Gastrocnemius medialis (tissue), 4 donors: ENCODE data around the gene SLC1A2. TPM values are rescaled to one million over a fixed set of nuclear protein-coding genes. Genes with fewer than 3 reads are reported as not detected.

ENCODE experiments used
- ATAC-seq, 2 donors: fragments of 150-250 bp; one replicate each; pipeline ENCODE4 v1.9.1; 2016
- DNase-seq, 2 donors: peaks; one replicate each; pipeline ENCODE4 v3.0.0-alpha.2; 2019
- H3K27ac ChIP-seq, 4 donors: fragments of 200-600 bp; sonication (generic); 1 replicate in 1 of 4; 2 replicates in 3 of 4; pipeline ENCODE4 v1.5.1; 2016 to 2018; ENCODE audit warnings: mild to moderate bottlenecking in 2 of 4, moderate library complexity in 1 of 4
- H3K27me3 ChIP-seq, 3 donors: fragments of 200-600 bp; sonication (generic) in 2 of 3; 1 replicate in 1 of 3; 2 replicates in 2 of 3; pipeline versions ENCODE4 v1.5.1 to v1.6.0; 2016 to 2019; ENCODE audit warnings: mild to moderate bottlenecking in 1 of 3, moderate library complexity in 1 of 3
- H3K36me3 ChIP-seq, 2 donors: fragments of 200-600 bp; sonication (generic) in 1 of 2; one replicate each; pipeline ENCODE4 v1.5.1; 2017 to 2018
- H3K4me1 ChIP-seq, 2 donors: fragments of 200-600 bp; sonication (generic) in 1 of 2; one replicate each; pipeline ENCODE4 v1.5.1; 2016 to 2017; ENCODE audit warnings: mild to moderate bottlenecking in 2 of 2
- H3K4me3 ChIP-seq, 4 donors: fragments of 200-600 bp; sonication (generic) in 3 of 4; 1 replicate in 1 of 4; 2 replicates in 3 of 4; pipeline ENCODE4 v1.5.1; 2016 to 2019; ENCODE audit warnings: mild to moderate bottlenecking in 2 of 4
- H3K9me3 ChIP-seq, 3 donors: fragments of 200-600 bp; sonication (generic) in 2 of 3; 1 replicate in 1 of 3; 2 replicates in 2 of 3; pipeline ENCODE4 v1.5.1; 2016 to 2019
- POLR2A ChIP-seq, 2 donors: fragments of 450-650 bp; IDR thresholded peaks; one replicate each; pipeline ENCODE4 v1.6.1; 2017; ENCODE audit warnings: antibody characterized with exemption in 2 of 2, mild to moderate bottlenecking in 2 of 2, moderate library complexity in 2 of 2
- in situ Hi-C, 4 donors: fragments of 200-750 bp; cut with MboI; loops; one replicate each; pipeline versions ENCODE4 v1.15.0 to v1.8.0; 2017; ENCODE audit warnings: low sequenced_read_pairs in 4 of 4
- intact Hi-C: fragments of 100-400 bp; cut with DNase I; formaldehyde crosslinking; loops from one replicate; pipeline ENCODE4 v1.15.1; 2023; ENCODE audit warnings: low total_unique reads
- total RNA-seq, 4 donors: library from RNA; depleted of rRNA; stranded (reverse); fragments of >200 nt; gene quantifications; one replicate each; pipeline versions ENCODE4 v1.1.0 to v1.2.3, GENCODE V29; 2016
- TF ChIP-seq, protein P1 (sequence below), 5 experiments: fragments of 450-650 bp in 3 of 5; fragments of 200-600 bp in 2 of 5; sonication (generic) in 2 of 5; IDR thresholded peaks in 4 of 5; conservative IDR thresholded peaks in 1 of 5; 1 replicate in 4 of 5; 2 replicates in 1 of 5; pipeline ENCODE4 v1.5.1; 2016 to 2019; ENCODE audit warnings: antibody characterized with exemption in 5 of 5, mild to moderate bottlenecking in 3 of 5, moderate library complexity in 3 of 5

The SLC1A2 gene
- total RNA-seq, 4 donors from 2014 or later = 0.15 to 1.1 (median 0.52) TPM

DNA sequence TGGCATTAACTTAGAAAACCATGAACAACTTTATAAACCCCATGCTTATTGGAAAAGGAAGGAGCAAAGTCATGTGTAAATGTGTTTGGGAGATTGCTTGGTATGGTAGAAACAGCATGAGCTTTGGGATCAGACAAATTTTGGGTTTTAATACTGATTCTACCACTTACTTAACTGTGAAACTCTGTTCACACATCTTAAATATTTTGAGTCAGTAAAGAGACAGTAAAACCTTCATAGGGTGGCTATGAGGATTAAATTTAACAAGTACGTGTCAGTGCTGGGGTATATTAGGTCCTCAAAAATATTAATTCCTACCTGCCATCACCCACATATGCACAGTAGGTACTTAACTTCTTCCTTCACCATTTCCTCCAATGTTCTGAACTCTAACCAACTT is 183.9 kb downstream of the SLC1A2 start:
- intact Hi-C loops (loop anchor here (5.0 to 10.0 kb wide), 2 partner anchors 157 to 241 kb away; no protein-coding TSS in a partner anchor), in situ Hi-C loops (loop anchor here in 3 of 4 donors (5.0 to 25.0 kb wide), 3 partner anchors 311 to 648 kb away; no protein-coding TSS in a partner anchor)
- H3K27ac ChIP-seq = no peak overlapping the region
- ATAC-seq (no peak), DNase-seq (no peak)
- no peaks in the 10 kb centered on the region for H3K27me3 ChIP-seq
- H3K9me3 ChIP-seq = no peaks in the 10 kb centered on the region
- H3K36me3 ChIP-seq = no peaks in the 10 kb centered on the region
- H3K4me1 ChIP-seq = peaks cover 0 to 3% of the 10 kb centered on the region in 2 donors
- TF ChIP-seq, protein P1, sequence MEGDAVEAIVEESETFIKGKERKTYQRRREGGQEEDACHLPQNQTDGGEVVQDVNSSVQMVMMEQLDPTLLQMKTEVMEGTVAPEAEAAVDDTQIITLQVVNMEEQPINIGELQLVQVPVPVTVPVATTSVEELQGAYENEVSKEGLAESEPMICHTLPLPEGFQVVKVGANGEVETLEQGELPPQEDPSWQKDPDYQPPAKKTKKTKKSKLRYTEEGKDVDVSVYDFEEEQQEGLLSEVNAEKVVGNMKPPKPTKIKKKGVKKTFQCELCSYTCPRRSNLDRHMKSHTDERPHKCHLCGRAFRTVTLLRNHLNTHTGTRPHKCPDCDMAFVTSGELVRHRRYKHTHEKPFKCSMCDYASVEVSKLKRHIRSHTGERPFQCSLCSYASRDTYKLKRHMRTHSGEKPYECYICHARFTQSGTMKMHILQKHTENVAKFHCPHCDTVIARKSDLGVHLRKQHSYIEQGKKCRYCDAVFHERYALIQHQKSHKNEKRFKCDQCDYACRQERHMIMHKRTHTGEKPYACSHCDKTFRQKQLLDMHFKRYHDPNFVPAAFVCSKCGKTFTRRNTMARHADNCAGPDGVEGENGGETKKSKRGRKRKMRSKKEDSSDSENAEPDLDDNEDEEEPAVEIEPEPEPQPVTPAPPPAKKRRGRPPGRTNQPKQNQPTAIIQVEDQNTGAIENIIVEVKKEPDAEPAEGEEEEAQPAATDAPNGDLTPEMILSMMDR (IDR thresholded peaks at IDR 0.05 in 4 of 5, conservative IDR thresholded peaks at IDR 0.05 in 1 of 5) = no peak
- TF ChIP-seq POLR2A (IDR thresholded peaks at IDR 0.05) = no peak
- H3K4me3 ChIP-seq = no peak overlapping the region

DNA sequence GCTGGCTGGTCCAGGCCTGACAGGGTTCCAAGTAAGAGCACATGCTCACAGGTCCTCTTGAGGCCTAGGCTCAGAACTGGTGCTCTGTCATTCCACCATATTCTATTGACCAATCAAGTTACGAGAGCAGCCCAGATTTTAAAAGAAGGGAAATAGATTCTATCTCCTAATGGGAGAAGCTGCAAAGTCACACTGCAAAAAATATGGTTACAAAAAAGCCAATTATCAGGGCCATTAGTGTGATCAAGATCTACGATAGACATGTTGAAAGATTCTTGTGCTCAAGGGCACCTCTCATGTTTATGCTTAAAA is 184.2 kb downstream of the SLC1A2 start:
- intact Hi-C loops = loop anchor here (5.0 to 10.0 kb wide), 2 partner anchors 157 to 240 kb away; no protein-coding TSS in a partner anchor
- Histone ChIP-seq H3K27me3 (no peaks in the 10 kb centered on the region), H3K4me1 (peaks cover 0 to 3% of the 10 kb centered on the region in 2 donors), H3K9me3 (no peaks in the 10 kb centered on the region), H3K27ac (no peak overlapping the region), H3K36me3 (no peaks in the 10 kb centered on the region), H3K4me3 (no peak overlapping the region)
- DNase-seq (no peak), ATAC-seq (no peak)
- no peak for TF ChIP-seq POLR2A (IDR thresholded peaks at IDR 0.05)
- TF ChIP-seq, protein P1 (IDR thresholded peaks at IDR 0.05 in 4 of 5, conservative IDR thresholded peaks at IDR 0.05 in 1 of 5) = no peak
- in situ Hi-C loops = loop anchor here in 3 of 4 donors (5.0 to 25.0 kb wide), 3 partner anchors 310 to 648 kb away; no protein-coding TSS in a partner anchor

DNA sequence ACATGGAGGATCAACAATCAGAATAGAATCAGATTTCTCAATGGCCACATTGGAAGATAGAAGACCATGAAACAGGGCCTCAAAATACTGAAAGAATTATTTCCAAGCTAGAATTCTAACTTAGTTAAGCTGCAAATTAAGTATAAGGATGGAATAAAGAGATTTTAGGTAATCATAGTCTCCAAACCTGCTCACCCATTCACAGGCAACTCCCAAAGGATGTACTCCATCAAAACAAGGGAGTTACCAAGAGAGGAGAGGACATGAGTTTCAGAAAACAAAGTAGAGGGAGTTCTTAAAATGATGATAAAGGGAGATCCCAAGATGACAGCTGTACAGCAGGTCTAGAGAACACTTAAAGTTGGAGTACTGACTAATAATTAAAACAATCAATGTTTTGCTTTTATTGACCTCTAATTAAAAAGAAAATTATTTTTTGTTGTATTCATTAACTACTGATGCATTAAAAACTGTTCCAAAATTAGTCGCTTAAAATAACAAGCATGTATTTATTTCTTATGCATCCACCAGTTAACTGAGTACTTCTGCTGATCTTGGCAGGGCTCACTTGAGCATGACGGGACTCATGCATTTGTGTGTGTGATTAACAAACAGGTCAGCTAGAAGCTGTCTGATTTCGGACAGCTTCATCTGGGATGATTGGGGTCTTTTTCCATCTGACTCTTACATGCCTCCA is 184.8 kb downstream of the SLC1A2 start:
- DNase-seq = no peak
- no peak overlapping the region for H3K27ac ChIP-seq
- peaks cover 0 to 3% of the 10 kb centered on the region in 2 donors for H3K4me1 ChIP-seq
- H3K27me3 ChIP-seq = no peaks in the 10 kb centered on the region
- in situ Hi-C loops (loop anchor here in 3 of 4 donors (5.0 to 25.0 kb wide), 3 partner anchors 310 to 647 kb away; no protein-coding TSS in a partner anchor), intact Hi-C loops (loop anchor here (5.0 to 10.0 kb wide), 2 partner anchors 158 to 240 kb away; no protein-coding TSS in a partner anchor)
- TF ChIP-seq, protein P1 (IDR thresholded peaks at IDR 0.05 in 4 of 5, conservative IDR thresholded peaks at IDR 0.05 in 1 of 5) = no peak
- TF ChIP-seq POLR2A (IDR thresholded peaks at IDR 0.05) = no peak
- no peak overlapping the region for H3K4me3 ChIP-seq
- no peak for ATAC-seq
- peaks cover 0 to under 1% of the 10 kb centered on the region in 2 donors for H3K36me3 ChIP-seq
- H3K9me3 ChIP-seq = no peaks in the 10 kb centered on the region

DNA sequence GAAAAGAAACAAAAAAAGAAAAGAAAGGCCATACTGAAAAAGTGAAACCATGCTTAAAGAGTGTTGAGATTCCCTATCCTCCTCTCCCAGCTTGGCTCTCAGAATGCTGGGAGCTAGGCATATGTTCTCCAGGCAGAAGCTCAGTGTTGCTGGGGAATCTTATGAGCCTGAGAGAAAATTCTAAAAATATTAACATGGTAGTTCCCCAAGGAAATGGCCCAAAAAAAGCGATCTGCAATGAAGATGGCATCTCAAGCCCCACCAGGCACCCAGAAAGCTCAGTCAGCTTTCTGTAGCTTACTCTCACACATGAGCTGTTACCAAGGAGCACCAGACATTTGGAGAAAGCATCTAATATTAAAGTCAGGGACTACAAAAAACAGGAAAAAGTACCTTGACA is 185.8 kb downstream of the SLC1A2 start:
- Histone ChIP-seq H3K4me3 (no peak overlapping the region), H3K9me3 (no peaks in the 10 kb centered on the region), H3K4me1 (peaks cover 0 to 3% of the 10 kb centered on the region in 2 donors), H3K27me3 (no peaks in the 10 kb centered on the region), H3K27ac (no peak overlapping the region), H3K36me3 (peaks cover 0 to 11% of the 10 kb centered on the region in 2 donors)
- in situ Hi-C loops (loop anchor here in 3 of 4 donors (10.0 to 25.0 kb wide), 2 partner anchors 309 to 646 kb away; no protein-coding TSS in a partner anchor), intact Hi-C loops (loop anchor here (10.0 kb wide), 1 partner anchor 239 kb away; no protein-coding TSS in a partner anchor)
- TF ChIP-seq, protein P1 (IDR thresholded peaks at IDR 0.05 in 4 of 5, conservative IDR thresholded peaks at IDR 0.05 in 1 of 5) = no peak
- TF ChIP-seq POLR2A (IDR thresholded peaks at IDR 0.05) = no peak
- DNase-seq (no peak), ATAC-seq (no peak)
